HG03108 (cell line): ENCODE results near the gene ALPK1.
"Not testable (repeated sequence)": the region's sequence is repeated elsewhere in the genome, so short reads cannot be mapped to it uniquely, and the experiment has no call there.

Source experiments
- ATAC-seq: cut with Tn5 transposase; IDR thresholded peaks from one replicate; pipeline ENCODE4 v1.9.1; 2021; ENCODE audit warnings: moderate library complexity; ENCODE audit not compliant: unreplicated experiment

The ALPK1 gene

GRCh38 chr4:112448306-112449132 lies 151.3 kb downstream of the ALPK1 start:
- no peak for ATAC-seq

- ATAC-seq, result no peak
Measured at GRCh38 chr4:112449708-112450107, 152.5 kb downstream of the ALPK1 start.

- ATAC-seq, result no peak
Measured at GRCh38 chr4:112451104-112451503, 153.9 kb downstream of the ALPK1 start.

GRCh38 chr4:112451831-112452230 lies 154.7 kb downstream of the ALPK1 start:
- no peak for ATAC-seq

- no peak for ATAC-seq
Measured at GRCh38 chr4:112453321-112453720, 156.2 kb downstream of the ALPK1 start.

GRCh38 chr4:112472318-112472717 lies 175.1 kb downstream of the ALPK1 start:
- ATAC-seq, result no peak

- no peak for ATAC-seq
Measured at GRCh38 chr4:112473985-112474384, 176.8 kb downstream of the ALPK1 start.

- ATAC-seq, result no peak
Measured at GRCh38 chr4:112485930-112486329, 188.8 kb downstream of the ALPK1 start.

- ATAC-seq, result not testable (repeated sequence)
Measured at GRCh38 chr4:112490808-112491207, 193.6 kb downstream of the ALPK1 start.
